ENCODE data around the gene TRIM56.
"Not testable (repeated sequence)": the region's sequence is repeated elsewhere in the genome, so short reads cannot be mapped to it uniquely, and the experiment has no call there.

The TRIM56 gene

DNA sequence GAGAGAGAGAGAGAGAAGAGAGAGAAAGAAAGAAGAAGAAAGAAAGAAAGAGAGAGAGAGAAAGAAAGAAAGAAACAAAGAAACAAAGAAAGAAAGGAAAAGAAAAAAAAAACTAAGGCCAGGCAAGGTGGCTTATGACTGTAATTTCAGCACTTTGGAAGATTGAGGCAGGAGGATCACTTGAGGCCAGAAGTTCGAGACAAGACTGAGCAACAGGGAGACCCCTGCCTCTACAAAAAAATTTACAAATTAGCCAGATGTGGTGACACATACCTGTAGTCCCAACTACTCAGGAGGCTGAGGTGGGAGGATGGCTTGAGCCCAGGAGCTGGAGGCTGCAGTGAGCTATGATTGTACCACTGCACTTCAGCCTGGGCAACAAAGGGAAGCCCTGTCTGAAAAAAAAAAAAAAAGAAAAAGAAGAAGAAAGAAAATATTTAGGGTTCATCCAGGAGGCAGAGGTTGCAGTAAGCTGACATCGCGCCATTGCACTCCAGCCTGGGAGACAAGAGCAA is 44.4 kb downstream of the TRIM56 start:
- H3K4me3 ChIP-seq (ENCODE audit: low read length), result no peak overlapping the region
- H3K27ac ChIP-seq (ENCODE audit: low read length), result no peak overlapping the region
- no peaks in the 10 kb centered on the region for H3K9me3 ChIP-seq (ENCODE audit: control insufficient read depth, insufficient read depth, low read length)
- H3K27me3 ChIP-seq (ENCODE audit: control insufficient read depth, insufficient read depth, low read length), result no peaks in the 10 kb centered on the region
- no peak for DNase-seq (ENCODE audit: low read depth, low spot score)
- no peaks in the 10 kb centered on the region for H3K36me3 ChIP-seq (ENCODE audit: control insufficient read depth, insufficient read depth, low read length)
- WGBS (ENCODE audit: insufficient coverage, insufficient read length), result no CpG with 5 or more reads among the region's 3 CpGs
- H3K4me1 ChIP-seq (ENCODE audit: control insufficient read depth, insufficient read depth, low read length), result peaks cover 7% of the 10 kb centered on the region

GRCh38 chr7:101132626-101133600 is 47.6 kb downstream of the TRIM56 start:
- H3K36me3 ChIP-seq (ENCODE audit: control insufficient read depth, insufficient read depth, low read length); H3K27ac ChIP-seq (ENCODE audit: low read length); H3K9me3 ChIP-seq (ENCODE audit: control insufficient read depth, insufficient read depth, low read length); H3K27me3 ChIP-seq (ENCODE audit: control insufficient read depth, insufficient read depth, low read length); H3K4me1 ChIP-seq (ENCODE audit: control insufficient read depth, insufficient read depth, low read length); DNase-seq (ENCODE audit: low read depth, low spot score); H3K4me3 ChIP-seq (ENCODE audit: low read length): not testable (repeated sequence)
- no CpG with 5 or more reads among the region's 18 CpGs for WGBS (ENCODE audit: insufficient coverage, insufficient read length)

GRCh38 chr7:101133621-101134398 is 48.5 kb downstream of the TRIM56 start:
- no peaks in the 10 kb centered on the region for H3K27me3 ChIP-seq (ENCODE audit: control insufficient read depth, insufficient read depth, low read length)
- no peak overlapping the region for H3K27ac ChIP-seq (ENCODE audit: low read length)
- no CpG with 5 or more reads among the region's 15 CpGs for WGBS (ENCODE audit: insufficient coverage, insufficient read length)
- H3K4me3 ChIP-seq (ENCODE audit: low read length), result no peak overlapping the region
- H3K4me1 ChIP-seq (ENCODE audit: control insufficient read depth, insufficient read depth, low read length), result peaks cover 1% of the 10 kb centered on the region; the same call in 1 of the 2 replicates
- no peaks in the 10 kb centered on the region for H3K9me3 ChIP-seq (ENCODE audit: control insufficient read depth, insufficient read depth, low read length)
- no peaks in the 10 kb centered on the region for H3K36me3 ChIP-seq (ENCODE audit: control insufficient read depth, insufficient read depth, low read length)
- DNase-seq (ENCODE audit: low read depth, low spot score), result no peak

DNA sequence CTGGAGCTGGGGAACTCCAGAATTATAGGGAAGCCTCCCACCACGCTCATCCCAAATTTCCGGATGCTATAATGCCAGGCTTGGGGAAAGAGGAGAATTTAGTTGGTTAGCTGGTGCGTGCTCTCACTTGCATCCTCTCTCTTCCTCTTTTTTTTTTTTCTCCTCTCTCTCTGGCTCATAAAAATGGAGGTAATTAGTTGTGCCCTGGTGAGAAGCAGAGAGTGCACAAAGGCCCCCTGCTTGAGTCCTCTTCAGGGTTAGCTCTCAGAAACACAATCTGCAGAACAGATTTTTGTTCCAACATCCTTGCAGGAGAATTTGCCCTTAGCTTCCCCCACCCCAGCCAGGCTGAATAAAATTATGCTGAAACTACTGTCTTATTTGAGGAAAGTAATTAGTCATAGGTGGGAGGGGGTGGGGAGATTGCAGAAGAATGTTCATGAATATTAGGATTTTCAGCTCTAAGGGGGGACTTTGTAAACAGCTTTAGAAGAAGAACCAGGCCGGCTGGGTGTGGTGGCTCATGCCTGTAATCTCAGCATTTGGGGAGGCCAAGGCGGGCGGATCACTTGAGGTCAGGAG is 49.2 kb downstream of the TRIM56 start:
- peaks cover 1% of the 10 kb centered on the region; the same call in 1 of the 2 replicates for H3K4me1 ChIP-seq (ENCODE audit: control insufficient read depth, insufficient read depth, low read length)

GRCh38 chr7:101137651-101138212 is 52.5 kb downstream of the TRIM56 start:
- H3K27ac ChIP-seq (ENCODE audit: low read length), result no peak overlapping the region
- peaks cover 1% of the 10 kb centered on the region; the same call in 1 of the 2 replicates for H3K4me1 ChIP-seq (ENCODE audit: control insufficient read depth, insufficient read depth, low read length)
- no peak for DNase-seq (ENCODE audit: low read depth, low spot score)
- H3K36me3 ChIP-seq (ENCODE audit: control insufficient read depth, insufficient read depth, low read length), result no peaks in the 10 kb centered on the region
- H3K4me3 ChIP-seq (ENCODE audit: low read length), result no peak overlapping the region
- no peaks in the 10 kb centered on the region for H3K27me3 ChIP-seq (ENCODE audit: control insufficient read depth, insufficient read depth, low read length)
- no CpG with 5 or more reads among the region's 9 CpGs for WGBS (ENCODE audit: insufficient coverage, insufficient read length)
- H3K9me3 ChIP-seq (ENCODE audit: control insufficient read depth, insufficient read depth, low read length), result no peaks in the 10 kb centered on the region

More for the DNA sequence above, 49.2 kb downstream of the TRIM56 start:
- Histone ChIP-seq H3K4me3 (ENCODE audit: low read length) (no peak overlapping the region), H3K9me3 (ENCODE audit: control insufficient read depth, insufficient read depth, low read length) (no peaks in the 10 kb centered on the region), H3K27ac (ENCODE audit: low read length) (no peak overlapping the region), H3K27me3 (ENCODE audit: control insufficient read depth, insufficient read depth, low read length) (no peaks in the 10 kb centered on the region), H3K36me3 (ENCODE audit: control insufficient read depth, insufficient read depth, low read length) (no peaks in the 10 kb centered on the region)
- DNase-seq (ENCODE audit: low read depth, low spot score), result no peak
- WGBS (ENCODE audit: insufficient coverage, insufficient read length), result no CpG with 5 or more reads among the region's 6 CpGs

- Histone ChIP-seq H3K27ac (ENCODE audit: low read length) (no peak overlapping the region), H3K4me3 (ENCODE audit: low read length) (no peak overlapping the region), H3K9me3 (ENCODE audit: control insufficient read depth, insufficient read depth, low read length) (no peaks in the 10 kb centered on the region), H3K36me3 (ENCODE audit: control insufficient read depth, insufficient read depth, low read length) (no peaks in the 10 kb centered on the region), H3K4me1 (ENCODE audit: control insufficient read depth, insufficient read depth, low read length) (peaks cover 1% of the 10 kb centered on the region; the same call in 1 of the 2 replicates), H3K27me3 (ENCODE audit: control insufficient read depth, insufficient read depth, low read length) (no peaks in the 10 kb centered on the region)
- WGBS (ENCODE audit: insufficient coverage, insufficient read length), result no CpG with 5 or more reads among the region's 16 CpGs
- DNase-seq (ENCODE audit: low read depth, low spot score), result no peak
Measured at GRCh38 chr7:101138213-101138870, 53.1 kb downstream of the TRIM56 start.

DNA sequence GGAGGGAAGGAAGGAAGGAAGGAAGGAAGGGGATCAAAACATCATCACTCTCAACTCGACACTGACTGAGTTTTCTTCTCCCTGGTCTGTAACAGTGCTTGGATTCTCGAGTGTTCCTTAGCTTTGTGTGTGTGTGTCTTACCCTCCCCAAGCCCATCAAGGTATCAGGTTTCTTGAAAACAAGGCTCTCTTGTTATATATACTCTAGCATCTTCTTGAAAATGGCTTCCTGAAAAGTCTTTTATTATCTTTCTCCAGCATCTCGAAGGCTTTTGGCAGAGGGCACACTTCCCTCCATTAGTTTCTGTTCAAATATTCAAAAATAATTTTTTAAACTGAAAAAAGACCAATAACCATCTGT is 55.0 kb downstream of the TRIM56 start:
- no peak for DNase-seq (ENCODE audit: low read depth, low spot score)
- no CpG with 5 or more reads among the region's 3 CpGs for WGBS (ENCODE audit: insufficient coverage, insufficient read length)
- Histone ChIP-seq H3K27ac (ENCODE audit: low read length) (no peak overlapping the region), H3K4me1 (ENCODE audit: control insufficient read depth, insufficient read depth, low read length) (no peaks in the 10 kb centered on the region), H3K9me3 (ENCODE audit: control insufficient read depth, insufficient read depth, low read length) (no peaks in the 10 kb centered on the region), H3K27me3 (ENCODE audit: control insufficient read depth, insufficient read depth, low read length) (no peaks in the 10 kb centered on the region), H3K36me3 (ENCODE audit: control insufficient read depth, insufficient read depth, low read length) (no peaks in the 10 kb centered on the region), H3K4me3 (ENCODE audit: low read length) (no peak overlapping the region)

DNA sequence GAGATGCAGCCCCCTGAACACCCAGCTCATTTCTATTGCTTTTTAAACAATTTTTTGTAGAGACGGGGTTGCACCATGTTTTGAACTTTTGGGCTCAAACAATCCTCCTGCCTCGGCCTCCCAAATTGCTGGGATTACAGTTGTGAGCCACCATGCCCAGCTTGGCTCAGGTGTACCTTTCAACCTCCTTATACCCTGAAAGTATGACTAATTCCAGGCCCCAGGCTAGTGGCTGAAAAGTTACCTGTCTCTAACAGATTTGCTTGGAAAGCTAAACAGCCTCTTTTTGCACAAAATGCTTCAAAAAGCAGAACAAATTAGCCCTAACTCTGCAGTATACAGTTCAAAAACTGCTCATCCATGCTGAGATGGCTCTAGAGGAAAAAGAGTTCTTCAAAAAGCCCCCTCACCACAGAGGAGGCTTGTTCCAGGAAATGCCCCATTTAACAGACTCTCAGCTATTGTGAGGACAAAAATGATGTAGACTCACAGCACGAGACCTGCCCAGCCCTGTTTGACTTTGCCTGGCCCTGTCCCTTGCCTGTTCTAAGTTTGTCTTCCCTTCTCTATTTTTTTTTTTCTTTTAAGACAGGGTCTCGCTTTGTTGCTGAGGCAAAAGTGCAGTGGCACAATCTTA is 55.6 kb downstream of the TRIM56 start:
- Histone ChIP-seq H3K27ac (ENCODE audit: low read length) (no peak overlapping the region), H3K27me3 (ENCODE audit: control insufficient read depth, insufficient read depth, low read length) (no peaks in the 10 kb centered on the region), H3K36me3 (ENCODE audit: control insufficient read depth, insufficient read depth, low read length) (no peaks in the 10 kb centered on the region), H3K4me3 (ENCODE audit: low read length) (no peak overlapping the region), H3K9me3 (ENCODE audit: control insufficient read depth, insufficient read depth, low read length) (no peaks in the 10 kb centered on the region), H3K4me1 (ENCODE audit: control insufficient read depth, insufficient read depth, low read length) (no peaks in the 10 kb centered on the region)
- DNase-seq (ENCODE audit: low read depth, low spot score), result no peak
- WGBS (ENCODE audit: insufficient coverage, insufficient read length), result no CpG with 5 or more reads among the region's 4 CpGs

Measured in iPS DF 6.9 (cell line).